A673 (cell line): ENCODE data around the gene FHIT. TPM values are rescaled to one million over a fixed set of nuclear protein-coding genes. Genes with fewer than 3 reads are reported as not detected.

Experiments
- BruUV-seq: library from RNA; stranded (reverse); fragments of 400-500 nt; replicated peaks from 2 replicates; lab custom pipeline; 2021; lab: Mats Ljungman, UMichigan
- CTCF ChIA-PET: fragments of 300-600 bp; sonication (Branson Sonifier 250); formaldehyde crosslinking; loops from one replicate; lab custom pipeline; 2022; ENCODE audit warnings: antibody characterized with exemption; lab: Charles Lee
- POLR2A ChIA-PET: fragments of 300-600 bp; sonication (Branson Sonifier 250); formaldehyde crosslinking; loops from one replicate; lab custom pipeline; 2022; ENCODE audit warnings: antibody characterized with exemption; ENCODE audit not compliant: low non-redundant PET; lab: Charles Lee
- DNase-seq: peaks from one replicate; pipeline ENCODE4 v3.0.0-alpha.2; 2015; ENCODE audit warnings: low spot score
- H3K27ac ChIP-seq: fragments of 200-600 bp; sonication (generic); 2 replicates; pipeline ENCODE4 v1.5.1; 2016; ENCODE audit warnings: mixed run types, low read depth, mild to moderate bottlenecking, mixed read lengths, antibody characterized with exemption, low read length; ENCODE audit not compliant: poor library complexity, severe bottlenecking
- H3K27me3 ChIP-seq: fragments of 200-600 bp; sonication (generic); replicated peaks from 2 replicates; pipeline ENCODE4 v1.6.1; 2017; ENCODE audit warnings: mixed run types, low read depth, mild to moderate bottlenecking, mixed read lengths, antibody characterized with exemption, low read length; ENCODE audit not compliant: insufficient read depth, poor library complexity
- H3K36me3 ChIP-seq: fragments of 200-600 bp; sonication (generic); 2 replicates; pipeline ENCODE4 v1.6.1; 2016; ENCODE audit warnings: mixed run types, mild to moderate bottlenecking, mixed read lengths, antibody characterized with exemption, low read length; ENCODE audit not compliant: insufficient read depth, poor library complexity, severe bottlenecking
- H3K4me1 ChIP-seq: fragments of 200-600 bp; sonication (generic); 2 replicates; pipeline ENCODE4 v1.6.1; 2017; ENCODE audit warnings: mixed run types, mild to moderate bottlenecking, mixed read lengths, antibody characterized with exemption, low read length; ENCODE audit not compliant: insufficient read depth, poor library complexity, severe bottlenecking
- H3K4me3 ChIP-seq: fragments of 200-600 bp; sonication (generic); 2 replicates; pipeline ENCODE4 v1.5.1; 2016; ENCODE audit warnings: low read depth, mixed run types, mild to moderate bottlenecking, mixed read lengths, low read length; ENCODE audit not compliant: poor library complexity, severe bottlenecking
- H3K9me3 ChIP-seq: fragments of 200-600 bp; sonication (generic); 2 replicates; pipeline ENCODE4 v1.6.1; 2016; ENCODE audit warnings: mixed run types, low read depth, mild to moderate bottlenecking, mixed read lengths, antibody characterized with exemption, low read length; ENCODE audit not compliant: poor library complexity, severe bottlenecking
- EZH2 ChIP-seq: fragments of 200-600 bp; sonication (generic); IDR thresholded peaks from 2 replicates; pipeline ENCODE4 v1.6.1; 2017; ENCODE audit warnings: borderline replicate concordance, low read depth, mild to moderate bottlenecking, mixed read lengths, antibody characterized with exemption, low read length; ENCODE audit not compliant: poor library complexity, severe bottlenecking
- intact Hi-C: fragments of 100-400 bp; cut with micrococcal nuclease; formaldehyde crosslinking; loops from one replicate; pipeline ENCODE4 v1.10.0; 2022; ENCODE audit not compliant: unreplicated experiment
- total RNA-seq: library from RNA; stranded (reverse); gene quantifications from 2 replicates; pipeline ENCODE4 v1.2.3, GENCODE V29; 2021
- TF ChIP-seq, protein P1 (sequence below): fragments of 300-800, 200-600 bp; sonication (generic); conservative IDR thresholded peaks from 2 replicates; pipeline ENCODE4 v1.5.1; 2017; ENCODE audit warnings: low read depth, mild to moderate bottlenecking, antibody characterized with exemption, low read length, moderate library complexity, mixed read lengths

The FHIT gene
- total RNA-seq, 1 experiment from 2014 or later = not detected

DNA sequence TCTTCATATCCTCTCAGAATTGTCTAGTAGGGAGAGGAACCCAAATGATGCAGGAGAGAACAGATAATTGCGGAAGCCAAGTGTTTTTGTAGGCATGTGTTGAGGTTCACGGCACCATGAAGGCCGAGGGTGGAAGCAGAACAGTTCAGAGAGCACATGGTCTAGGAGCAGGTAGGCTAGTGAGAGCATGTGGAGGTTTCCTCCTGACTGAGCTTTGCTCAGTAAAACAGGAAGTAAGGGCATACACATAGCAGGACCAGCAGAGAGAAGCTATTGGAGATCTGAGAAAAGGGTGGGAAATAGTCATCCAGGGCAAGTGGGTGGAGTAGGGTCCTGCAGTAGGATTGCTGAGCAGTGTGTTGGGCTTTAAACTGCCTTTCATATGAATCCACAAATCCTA is 491.1 kb downstream of the FHIT start:
- intact Hi-C loops = no loop called here
- H3K27me3 ChIP-seq = no peaks in the 10 kb centered on the region
- no peak overlapping the region for H3K4me3 ChIP-seq
- BruUV-seq = no TSS peak
- POLR2A ChIA-PET = no interaction called here
- H3K9me3 ChIP-seq = no peaks in the 10 kb centered on the region
- no peaks in the 10 kb centered on the region for H3K4me1 ChIP-seq
- no peaks in the 10 kb centered on the region for H3K36me3 ChIP-seq
- H3K27ac ChIP-seq = no peak overlapping the region
- TF ChIP-seq EZH2 = no peak
- TF ChIP-seq, protein P1, sequence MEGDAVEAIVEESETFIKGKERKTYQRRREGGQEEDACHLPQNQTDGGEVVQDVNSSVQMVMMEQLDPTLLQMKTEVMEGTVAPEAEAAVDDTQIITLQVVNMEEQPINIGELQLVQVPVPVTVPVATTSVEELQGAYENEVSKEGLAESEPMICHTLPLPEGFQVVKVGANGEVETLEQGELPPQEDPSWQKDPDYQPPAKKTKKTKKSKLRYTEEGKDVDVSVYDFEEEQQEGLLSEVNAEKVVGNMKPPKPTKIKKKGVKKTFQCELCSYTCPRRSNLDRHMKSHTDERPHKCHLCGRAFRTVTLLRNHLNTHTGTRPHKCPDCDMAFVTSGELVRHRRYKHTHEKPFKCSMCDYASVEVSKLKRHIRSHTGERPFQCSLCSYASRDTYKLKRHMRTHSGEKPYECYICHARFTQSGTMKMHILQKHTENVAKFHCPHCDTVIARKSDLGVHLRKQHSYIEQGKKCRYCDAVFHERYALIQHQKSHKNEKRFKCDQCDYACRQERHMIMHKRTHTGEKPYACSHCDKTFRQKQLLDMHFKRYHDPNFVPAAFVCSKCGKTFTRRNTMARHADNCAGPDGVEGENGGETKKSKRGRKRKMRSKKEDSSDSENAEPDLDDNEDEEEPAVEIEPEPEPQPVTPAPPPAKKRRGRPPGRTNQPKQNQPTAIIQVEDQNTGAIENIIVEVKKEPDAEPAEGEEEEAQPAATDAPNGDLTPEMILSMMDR = no peak
- no peak for DNase-seq
- CTCF ChIA-PET = no interaction called here

DNA sequence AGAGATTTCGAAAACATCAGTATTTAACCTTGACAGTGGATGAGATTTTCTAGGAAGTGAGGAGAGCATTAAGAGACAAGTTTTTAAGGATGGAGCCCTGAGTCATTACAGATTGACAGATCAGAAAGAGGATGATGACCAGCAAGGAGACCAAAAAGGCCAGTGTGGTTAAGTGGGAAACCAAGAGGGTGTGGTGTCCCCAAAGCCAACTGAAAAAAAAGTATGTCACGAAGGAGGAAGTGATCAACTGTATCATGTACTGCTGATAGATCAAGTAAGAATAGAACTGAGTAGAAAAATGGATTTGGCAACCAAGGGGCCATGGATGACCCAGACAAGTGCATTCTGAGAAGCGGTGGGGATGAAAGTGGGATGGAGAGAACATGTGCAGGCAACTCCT is 491.8 kb downstream of the FHIT start:
- intact Hi-C loops = no loop called here
- DNase-seq = no peak
- no peaks in the 10 kb centered on the region for H3K27me3 ChIP-seq
- H3K27ac ChIP-seq = no peak overlapping the region
- CTCF ChIA-PET = no interaction called here
- H3K4me3 ChIP-seq = no peak overlapping the region
- H3K36me3 ChIP-seq = no peaks in the 10 kb centered on the region
- BruUV-seq = no TSS peak
- no peaks in the 10 kb centered on the region for H3K9me3 ChIP-seq
- POLR2A ChIA-PET = no interaction called here
- TF ChIP-seq EZH2 = no peak
- TF ChIP-seq, protein P1 = no peak
- no peaks in the 10 kb centered on the region for H3K4me1 ChIP-seq

DNA sequence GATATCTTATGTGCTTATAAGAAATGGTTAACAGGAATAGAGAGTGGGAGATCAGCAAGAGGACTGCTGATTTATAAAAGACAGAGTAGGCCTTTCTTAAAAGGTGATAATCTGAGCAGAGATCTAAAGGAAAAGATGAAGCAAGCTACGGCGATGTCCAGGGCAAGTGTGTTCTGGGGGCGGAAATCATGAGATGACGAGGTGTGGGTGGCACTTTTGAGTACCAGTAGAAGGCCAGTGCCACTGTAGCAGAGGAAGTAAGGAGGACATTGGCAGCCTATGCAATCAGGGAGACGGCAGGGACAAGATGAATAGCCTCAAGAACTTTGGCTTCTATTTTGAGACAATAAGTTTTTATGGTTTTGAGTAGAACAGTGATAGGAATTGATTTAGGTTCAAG is 492.4 kb downstream of the FHIT start:
- no peaks in the 10 kb centered on the region for H3K9me3 ChIP-seq
- DNase-seq = no peak
- no peak overlapping the region for H3K27ac ChIP-seq
- intact Hi-C loops = no loop called here
- BruUV-seq = no TSS peak
- TF ChIP-seq, protein P1 = no peak
- TF ChIP-seq EZH2 = no peak
- H3K4me1 ChIP-seq = no peaks in the 10 kb centered on the region
- no peak overlapping the region for H3K4me3 ChIP-seq
- H3K36me3 ChIP-seq = no peaks in the 10 kb centered on the region
- no peaks in the 10 kb centered on the region for H3K27me3 ChIP-seq
- POLR2A ChIA-PET = no interaction called here
- CTCF ChIA-PET = no interaction called here
